Astrocyte (in vitro differentiated cells and primary cell): ENCODE data around the gene FOSL2. TPM values are rescaled to one million over a fixed set of nuclear protein-coding genes. Genes with fewer than 3 reads are reported as not detected.
A peak's percentile ranks its signal among the peaks of the same experiment; 100 is the strongest.

ENCODE experiments used
- DNase-seq: peaks from one replicate; pipeline ENCODE4 v3.0.0-alpha.2; 2010; ENCODE audit warnings: low read depth
- FAIRE-seq: peaks from 2 replicates; lab custom pipeline; 2011; peaks lifted over from hg19 to GRCh38; lab: Jason Lieb, UNC
- H2AFZ ChIP-seq: 2 replicates; pipeline ENCODE4 v1.6.0; 2012; ENCODE audit warnings: low read depth, low read length, inconsistent platforms
- H3K27ac ChIP-seq: 2 replicates; pipeline ENCODE4 v1.5.1; 2011; ENCODE audit warnings: low read depth, low read length, inconsistent platforms
- H3K27me3 ChIP-seq: 2 replicates; pipeline ENCODE4 v1.6.0; 2011; ENCODE audit warnings: low read length, inconsistent platforms; ENCODE audit not compliant: insufficient read depth
- H3K36me3 ChIP-seq: 2 replicates; pipeline ENCODE4 v1.5.1; 2011; ENCODE audit warnings: low read length, inconsistent platforms; ENCODE audit not compliant: insufficient read depth
- H3K4me1 ChIP-seq: 2 replicates; pipeline ENCODE4 v1.5.1; 2011; ENCODE audit warnings: low read length, inconsistent platforms; ENCODE audit not compliant: insufficient read depth
- H3K4me2 ChIP-seq: 2 replicates; pipeline ENCODE4 v1.6.0; 2012; ENCODE audit warnings: low read length, inconsistent platforms
- H3K4me3 ChIP-seq: 2 replicates; pipeline ENCODE4 v1.5.1; 2011; ENCODE audit warnings: low read depth, mild to moderate bottlenecking, low read length, inconsistent platforms; ENCODE audit not compliant: insufficient read depth
- H3K79me2 ChIP-seq: 2 replicates; pipeline ENCODE4 v1.6.0; 2012; ENCODE audit warnings: mild to moderate bottlenecking, low read length, inconsistent platforms; ENCODE audit not compliant: insufficient read depth
- H3K9ac ChIP-seq: 2 replicates; pipeline ENCODE4 v1.6.0; 2012; ENCODE audit warnings: mild to moderate bottlenecking, low read length, inconsistent platforms
- H3K9me3 ChIP-seq: 2 replicates; pipeline ENCODE4 v1.5.1; 2012; ENCODE audit warnings: low read depth, mild to moderate bottlenecking, low read length, inconsistent platforms; ENCODE audit not compliant: insufficient read depth
- H4K20me1 ChIP-seq: 2 replicates; pipeline ENCODE4 v1.6.0; 2012; ENCODE audit warnings: low read length, inconsistent platforms; ENCODE audit not compliant: insufficient read depth
- H3K27ac Mint-ChIP-seq: one replicate; pipeline ENCODE4 v1.8.0; 2021; ENCODE audit warnings: mild to moderate bottlenecking, mixed read lengths; ENCODE audit not compliant: unreplicated experiment
- H3K27me3 Mint-ChIP-seq: one replicate; pipeline ENCODE4 v1.8.0; 2021; ENCODE audit warnings: low read depth, mixed read lengths; ENCODE audit not compliant: unreplicated experiment
- H3K36me3 Mint-ChIP-seq: one replicate; pipeline ENCODE4 v1.8.0; 2021; ENCODE audit warnings: low read depth, mixed read lengths; ENCODE audit not compliant: unreplicated experiment
- H3K4me1 Mint-ChIP-seq: one replicate; pipeline ENCODE4 v1.8.0; 2021; ENCODE audit warnings: low read depth, mixed read lengths; ENCODE audit not compliant: unreplicated experiment
- H3K4me3 Mint-ChIP-seq: one replicate; pipeline ENCODE4 v1.8.0; 2021; ENCODE audit warnings: mild to moderate bottlenecking, moderate library complexity, mixed read lengths; ENCODE audit not compliant: unreplicated experiment
- H3K9me3 Mint-ChIP-seq: one replicate; pipeline ENCODE4 v1.8.0; 2021; ENCODE audit warnings: mild to moderate bottlenecking, mixed read lengths; ENCODE audit not compliant: unreplicated experiment
- CTCF ChIP-seq: IDR thresholded peaks from 2 replicates; pipeline ENCODE4 v1.5.1; 2011; ENCODE audit warnings: low read depth, mild to moderate bottlenecking, inconsistent platforms, low read length, moderate library complexity; ENCODE audit not compliant: insufficient read depth
- EZH2 ChIP-seq: IDR thresholded peaks from 2 replicates; pipeline ENCODE4 v1.6.1; 2012; ENCODE audit warnings: mild to moderate bottlenecking, low read length, inconsistent platforms; ENCODE audit not compliant: insufficient read depth
- total RNA-seq: library from RNA; stranded (reverse); gene quantifications from 2 replicates; pipeline ENCODE4 v1.2.1, GENCODE V29; 2021

FOSL2 gene
- total RNA-seq, 1 donor from 2014 or later, result 158 TPM

GRCh38 chr2:28391564-28392296 lies 928 bp upstream of the FOSL2 start:
- Histone ChIP-seq H3K9me3 (no peaks in the 10 kb centered on the region), H3K36me3 (no peaks in the 10 kb centered on the region), H3K27ac (peak overlapping the region; percentile 94), H4K20me1 (peaks cover 26% of the 10 kb centered on the region), H3K4me3 (peak overlapping the region; percentile 82), H3K9ac (peak overlapping the region; percentile 97), H2AFZ (no peak overlapping the region), H3K4me1 (peaks cover 41% of the 10 kb centered on the region), H3K79me2 (peaks cover 39% of the 10 kb centered on the region), H3K4me2 (peak overlapping the region; percentile 95), H3K27me3 (no peaks in the 10 kb centered on the region)
- peak overlapping the region; percentile 82 for H3K4me3 Mint-ChIP-seq
- H3K9me3 Mint-ChIP-seq, result no peaks in the 10 kb centered on the region
- H3K27ac Mint-ChIP-seq, result peak overlapping the region; percentile 88
- peaks cover 5% of the 10 kb centered on the region for H3K36me3 Mint-ChIP-seq
- FAIRE-seq, result no peak
- peaks cover 20% of the 10 kb centered on the region for H3K4me1 Mint-ChIP-seq
- no peak for TF ChIP-seq CTCF
- no peaks in the 10 kb centered on the region for H3K27me3 Mint-ChIP-seq
- peak; percentile 80 for DNase-seq

- peaks cover 21% of the 10 kb centered on the region for H3K4me1 Mint-ChIP-seq
- Histone ChIP-seq H3K27ac (peak overlapping the region; percentile 94), H2AFZ (no peak overlapping the region), H3K9ac (peak overlapping the region; percentile 97), H3K36me3 (no peaks in the 10 kb centered on the region), H3K79me2 (peaks cover 54% of the 10 kb centered on the region), H3K4me1 (peaks cover 40% of the 10 kb centered on the region), H4K20me1 (peaks cover 40% of the 10 kb centered on the region), H3K9me3 (no peaks in the 10 kb centered on the region), H3K27me3 (no peaks in the 10 kb centered on the region), H3K4me2 (peak overlapping the region; percentile 95), H3K4me3 (peak overlapping the region; percentile 82)
- no peak overlapping the region for H3K4me3 Mint-ChIP-seq
- H3K9me3 Mint-ChIP-seq, result no peaks in the 10 kb centered on the region
- FAIRE-seq, result no peak
- no peak for TF ChIP-seq CTCF
- no peak for TF ChIP-seq EZH2
- H3K27ac Mint-ChIP-seq, result peak overlapping the region; percentile 78
- no peaks in the 10 kb centered on the region for H3K27me3 Mint-ChIP-seq
- peaks cover 9% of the 10 kb centered on the region for H3K36me3 Mint-ChIP-seq
- DNase-seq, result peak; percentile 47
Observed at GRCh38 chr2:28393114-28393836, 617 bp downstream of the FOSL2 start.
